ENCODE data around the gene LRP3.

DNA sequence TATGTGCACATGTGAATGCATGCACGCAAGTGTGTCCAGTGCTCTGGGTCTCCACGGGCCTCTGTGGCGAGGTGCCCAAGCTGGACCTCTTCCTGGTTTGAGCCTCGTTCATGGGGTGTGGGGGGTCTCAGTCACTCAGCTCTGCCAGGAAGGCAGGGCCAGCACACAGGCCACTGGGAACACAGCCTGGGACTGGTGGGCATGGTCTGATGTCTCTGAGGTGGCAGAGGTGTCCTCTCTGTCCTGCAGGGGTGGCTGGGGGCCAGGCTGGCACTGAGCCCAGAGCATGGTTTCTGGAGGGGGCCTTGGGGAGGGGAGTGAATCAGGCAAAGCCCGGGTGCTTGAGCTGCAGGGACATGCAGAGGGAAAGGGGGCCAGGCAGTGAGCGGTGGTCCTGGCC is 9.4 kb downstream of the LRP3 start:
- no peak for TF ChIP-seq POLR2A (IDR thresholded peaks at IDR 0.05)
- TF ChIP-seq, protein P1, sequence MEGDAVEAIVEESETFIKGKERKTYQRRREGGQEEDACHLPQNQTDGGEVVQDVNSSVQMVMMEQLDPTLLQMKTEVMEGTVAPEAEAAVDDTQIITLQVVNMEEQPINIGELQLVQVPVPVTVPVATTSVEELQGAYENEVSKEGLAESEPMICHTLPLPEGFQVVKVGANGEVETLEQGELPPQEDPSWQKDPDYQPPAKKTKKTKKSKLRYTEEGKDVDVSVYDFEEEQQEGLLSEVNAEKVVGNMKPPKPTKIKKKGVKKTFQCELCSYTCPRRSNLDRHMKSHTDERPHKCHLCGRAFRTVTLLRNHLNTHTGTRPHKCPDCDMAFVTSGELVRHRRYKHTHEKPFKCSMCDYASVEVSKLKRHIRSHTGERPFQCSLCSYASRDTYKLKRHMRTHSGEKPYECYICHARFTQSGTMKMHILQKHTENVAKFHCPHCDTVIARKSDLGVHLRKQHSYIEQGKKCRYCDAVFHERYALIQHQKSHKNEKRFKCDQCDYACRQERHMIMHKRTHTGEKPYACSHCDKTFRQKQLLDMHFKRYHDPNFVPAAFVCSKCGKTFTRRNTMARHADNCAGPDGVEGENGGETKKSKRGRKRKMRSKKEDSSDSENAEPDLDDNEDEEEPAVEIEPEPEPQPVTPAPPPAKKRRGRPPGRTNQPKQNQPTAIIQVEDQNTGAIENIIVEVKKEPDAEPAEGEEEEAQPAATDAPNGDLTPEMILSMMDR (IDR thresholded peaks at IDR 0.05), result no peak
- no peak for TF ChIP-seq EP300 (IDR thresholded peaks at IDR 0.05)

Measured in ovary (tissue), 3 donors.